ENCODE data around the gene GRIA3.

GRCh38 chrX:123340696-123341095 lies 156.6 kb downstream of the GRIA3 start:
- TF ChIP-seq CTCF (conservative IDR thresholded peaks at IDR 0.05; ENCODE audit: low read depth, low read length): no peak
- no peak for TF ChIP-seq EZH2 (IDR thresholded peaks at IDR 0.05; ENCODE audit: low read length, unreplicated experiment)
- TF ChIP-seq EZH2phosphoT487 (IDR thresholded peaks at IDR 0.05; ENCODE audit: borderline replicate concordance, low read length): no peak
